GM12864 (cell line): Measurements from ENCODE around the gene CCT7.

Experiments
- DNase-seq: peaks from one replicate; pipeline ENCODE4 v3.0.0-alpha.2; 2011; ENCODE audit warnings: low read depth
- H3K4me3 ChIP-seq: 2 replicates; pipeline ENCODE4 v1.5.1; 2011; ENCODE audit warnings: mild to moderate bottlenecking, low read depth, low read length, control low read depth
- TF ChIP-seq, protein P1 (sequence below): IDR thresholded peaks from 2 replicates; pipeline ENCODE4 v1.5.1; 2011; ENCODE audit warnings: low read depth, mild to moderate bottlenecking, moderate library complexity, low read length, control low read depth, inconsistent platforms; ENCODE audit errors: missing control alignments

The CCT7 gene

DNA sequence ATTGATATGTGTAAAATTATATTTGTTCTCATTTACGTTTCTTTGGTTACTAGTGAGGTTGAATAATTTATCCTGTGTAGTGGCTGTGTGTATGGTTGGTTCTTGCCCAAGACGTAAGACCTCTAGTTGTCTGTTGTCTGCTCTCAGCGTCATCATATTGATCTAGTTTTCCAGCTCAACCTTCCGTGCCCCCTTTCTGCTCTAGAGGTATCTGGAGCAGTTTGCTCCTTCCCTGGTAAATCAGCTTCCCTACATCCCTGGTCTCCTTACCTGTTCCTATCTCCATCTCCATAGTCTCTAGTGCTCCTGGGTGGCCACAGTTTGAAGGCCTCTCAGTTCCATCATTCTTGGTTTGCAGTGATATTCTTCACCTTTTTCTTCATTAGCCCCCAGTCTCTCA lies 18.9 kb upstream of the CCT7 start:
- no peak overlapping the region; the same call in 1 of the 2 replicates for H3K4me3 ChIP-seq
- TF ChIP-seq, protein P1, sequence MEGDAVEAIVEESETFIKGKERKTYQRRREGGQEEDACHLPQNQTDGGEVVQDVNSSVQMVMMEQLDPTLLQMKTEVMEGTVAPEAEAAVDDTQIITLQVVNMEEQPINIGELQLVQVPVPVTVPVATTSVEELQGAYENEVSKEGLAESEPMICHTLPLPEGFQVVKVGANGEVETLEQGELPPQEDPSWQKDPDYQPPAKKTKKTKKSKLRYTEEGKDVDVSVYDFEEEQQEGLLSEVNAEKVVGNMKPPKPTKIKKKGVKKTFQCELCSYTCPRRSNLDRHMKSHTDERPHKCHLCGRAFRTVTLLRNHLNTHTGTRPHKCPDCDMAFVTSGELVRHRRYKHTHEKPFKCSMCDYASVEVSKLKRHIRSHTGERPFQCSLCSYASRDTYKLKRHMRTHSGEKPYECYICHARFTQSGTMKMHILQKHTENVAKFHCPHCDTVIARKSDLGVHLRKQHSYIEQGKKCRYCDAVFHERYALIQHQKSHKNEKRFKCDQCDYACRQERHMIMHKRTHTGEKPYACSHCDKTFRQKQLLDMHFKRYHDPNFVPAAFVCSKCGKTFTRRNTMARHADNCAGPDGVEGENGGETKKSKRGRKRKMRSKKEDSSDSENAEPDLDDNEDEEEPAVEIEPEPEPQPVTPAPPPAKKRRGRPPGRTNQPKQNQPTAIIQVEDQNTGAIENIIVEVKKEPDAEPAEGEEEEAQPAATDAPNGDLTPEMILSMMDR, result no peak
- no peak for DNase-seq

DNA sequence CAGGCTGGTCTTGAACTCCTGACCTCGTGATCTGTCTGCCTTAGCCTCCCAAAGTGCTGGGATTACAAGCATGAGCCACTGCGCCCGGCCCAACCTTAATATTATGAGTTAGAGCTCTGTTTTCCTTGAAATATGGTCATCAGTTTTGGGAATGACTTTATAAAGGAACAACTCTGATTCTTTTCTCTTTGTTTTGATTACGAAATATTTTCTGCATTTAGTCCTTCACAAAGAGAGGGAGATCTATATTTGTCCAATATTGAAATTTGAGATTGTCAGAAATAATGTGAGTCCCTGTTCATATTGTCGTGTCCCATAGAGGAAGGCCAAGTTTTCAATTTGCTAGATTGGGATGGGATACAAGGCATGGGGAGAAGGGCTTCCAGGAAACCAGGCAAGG lies 16.9 kb upstream of the CCT7 start:
- no peak overlapping the region for H3K4me3 ChIP-seq
- no peak for DNase-seq
- TF ChIP-seq, protein P1, result no peak

DNA sequence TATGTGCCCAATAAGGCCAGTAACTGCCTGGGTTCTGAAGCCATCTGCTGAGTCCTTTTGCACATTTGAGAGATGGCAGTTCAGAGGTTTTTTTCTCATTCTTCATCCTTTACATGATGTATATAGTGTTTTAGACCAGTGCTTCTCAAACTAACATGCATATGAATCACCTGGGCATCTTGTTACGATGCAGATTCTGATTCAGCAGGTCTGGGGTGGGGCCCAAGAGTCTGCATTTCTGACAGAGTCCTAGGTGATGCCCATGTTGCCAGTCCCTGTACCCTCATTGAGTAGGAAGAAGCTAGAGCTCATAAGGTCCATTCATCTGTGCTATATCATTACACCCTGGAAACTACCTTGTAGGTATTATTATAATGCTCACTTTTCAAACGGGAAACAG lies 16.3 kb upstream of the CCT7 start:
- TF ChIP-seq, protein P1, result no peak
- DNase-seq, result no peak
- H3K4me3 ChIP-seq, result no peak overlapping the region

DNA sequence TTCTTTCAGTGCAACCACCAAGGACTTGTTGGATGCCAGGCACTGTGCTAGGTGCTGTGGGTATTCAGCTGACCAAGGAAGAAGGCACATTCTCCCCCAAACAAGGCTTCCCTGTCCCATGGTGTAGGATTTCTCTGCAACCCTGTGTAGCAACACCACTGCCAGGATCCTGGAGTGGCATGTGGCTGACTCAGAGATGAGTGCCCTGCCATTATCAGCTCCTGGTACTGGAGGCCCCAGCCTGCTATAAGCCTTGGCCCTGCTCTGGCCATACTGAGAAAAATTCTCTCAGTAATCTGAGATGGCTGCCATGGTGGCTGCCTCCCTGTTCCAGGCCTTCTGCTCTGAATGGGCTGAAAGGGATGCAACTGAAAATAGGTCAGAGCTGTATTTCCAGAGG lies 15.8 kb upstream of the CCT7 start:
- H3K4me3 ChIP-seq, result no peak overlapping the region
- TF ChIP-seq, protein P1, result no peak
- no peak for DNase-seq

DNA sequence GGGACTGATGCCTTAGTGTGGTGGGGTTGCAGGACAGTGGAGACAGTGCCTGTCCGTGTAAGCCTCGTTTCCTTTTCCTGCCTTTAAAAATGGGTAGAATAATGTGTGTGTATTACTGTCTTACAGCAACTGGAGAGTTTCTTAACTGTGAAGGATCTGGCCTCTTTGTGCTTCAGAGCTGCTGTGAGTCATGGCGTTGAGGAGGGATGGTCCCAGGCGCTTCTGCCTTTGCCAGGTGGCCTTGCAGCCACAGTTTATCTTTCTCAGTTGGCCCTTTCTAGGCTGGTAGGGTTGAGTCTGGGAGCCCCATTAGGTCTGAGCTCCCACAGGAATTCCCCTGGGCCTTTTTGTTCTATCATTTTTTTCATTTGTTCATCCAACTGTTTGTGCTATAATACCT lies 10.3 kb upstream of the CCT7 start:
- TF ChIP-seq, protein P1, result no peak
- no peak for DNase-seq
- H3K4me3 ChIP-seq, result no peak overlapping the region

DNA sequence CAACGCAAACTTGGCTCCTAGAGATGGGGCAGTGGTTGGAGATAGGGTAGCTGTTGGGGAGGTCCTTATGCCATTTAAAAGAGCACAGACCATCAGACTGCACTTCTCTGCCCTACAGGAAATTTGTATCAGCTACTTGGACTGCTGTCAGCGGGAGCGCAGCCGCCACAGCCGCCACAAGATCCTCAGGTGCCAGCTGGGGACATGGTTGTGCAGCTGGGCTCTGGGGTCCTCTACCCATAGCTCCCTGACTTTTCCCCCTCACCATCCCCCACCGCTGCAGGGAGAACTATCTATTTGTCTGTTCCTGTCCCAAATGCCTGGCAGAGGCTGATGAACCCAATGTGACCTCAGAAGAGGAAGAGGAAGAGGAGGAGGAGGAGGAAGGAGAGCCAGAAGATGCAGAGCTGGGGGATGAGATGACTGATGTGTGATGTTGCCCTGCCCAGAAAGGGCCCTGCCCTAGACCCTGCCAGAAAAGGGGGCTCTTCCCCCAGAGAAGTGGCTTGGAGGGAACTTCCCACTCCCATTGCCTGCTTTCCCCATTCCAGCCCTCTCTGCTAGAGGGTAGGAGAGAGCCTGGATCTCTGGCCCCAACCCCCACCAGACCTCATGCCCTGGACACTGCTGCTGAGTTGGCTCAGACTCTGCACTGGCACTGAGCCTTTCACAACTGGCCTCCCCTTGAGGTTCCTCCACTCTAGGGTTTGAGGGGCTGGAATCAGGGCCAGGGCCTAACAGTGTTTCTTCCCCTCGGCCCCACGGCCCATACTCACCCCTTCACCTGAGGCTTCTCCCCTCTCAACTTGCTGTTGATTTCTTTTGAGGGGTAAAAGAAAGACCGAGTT lies 8.4 kb upstream of the CCT7 start:
- DNase-seq, result no peak
- no peak overlapping the region for H3K4me3 ChIP-seq
- TF ChIP-seq, protein P1, result no peak

DNA sequence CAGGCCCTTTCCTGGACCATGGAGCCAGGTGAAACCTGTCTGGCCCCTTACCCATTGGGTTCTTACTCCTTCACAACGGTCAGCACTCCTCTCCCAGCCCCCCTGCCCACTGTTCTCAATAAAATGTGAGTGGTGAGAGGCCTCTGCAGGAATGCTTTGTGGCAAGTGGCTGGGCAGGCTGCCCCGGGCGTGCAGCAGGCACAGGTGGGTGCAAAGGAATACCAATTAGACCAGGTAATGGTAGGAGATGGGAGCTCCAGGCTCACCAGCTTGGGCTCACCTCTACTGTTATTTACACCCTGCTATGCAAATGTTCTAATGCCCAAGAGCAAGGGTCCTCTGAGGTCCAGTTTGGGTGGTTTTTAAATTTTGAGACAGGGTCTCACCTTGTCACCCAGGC lies 7.0 kb upstream of the CCT7 start:
- H3K4me3 ChIP-seq, result no peak overlapping the region
- TF ChIP-seq, protein P1, result no peak
- DNase-seq, result no peak
